H7 (cell line): ENCODE results near the gene PSME1. TPM values are rescaled to one million over a fixed set of nuclear protein-coding genes. Genes with fewer than 3 reads are reported as not detected.
"Not testable (repeated sequence)": the region's sequence is repeated elsewhere in the genome, so short reads cannot be mapped to it uniquely, and the experiment has no call there.

ENCODE experiments used
- DNase-seq: peaks from one replicate; pipeline ENCODE4 v3.0.0; 2012
- H3K27me3 ChIP-seq: 2 replicates; pipeline ENCODE4 v1.6.0; 2011; ENCODE audit warnings: mild to moderate bottlenecking, low read length; ENCODE audit not compliant: control insufficient read depth, insufficient read depth
- H3K36me3 ChIP-seq: replicated peaks from 2 replicates; pipeline ENCODE4 v1.5.1; 2011; ENCODE audit warnings: low read length; ENCODE audit not compliant: control insufficient read depth, insufficient read depth
- H3K4me3 ChIP-seq: 2 replicates; pipeline ENCODE4 v1.5.1; 2011; ENCODE audit warnings: low read depth, mild to moderate bottlenecking, control low read depth, low read length, moderate library complexity; ENCODE audit not compliant: insufficient read depth
- total RNA-seq: library from RNA; depleted of rRNA; stranded (reverse); fragments of >200 nt; shearing (Covaris generic); gene quantifications from 2 replicates; pipeline ENCODE4 v1.2.3, GENCODE V29; 2014

PSME1 gene
- total RNA-seq, 1 experiment from 2014 or later, result 49.3 TPM

DNA sequence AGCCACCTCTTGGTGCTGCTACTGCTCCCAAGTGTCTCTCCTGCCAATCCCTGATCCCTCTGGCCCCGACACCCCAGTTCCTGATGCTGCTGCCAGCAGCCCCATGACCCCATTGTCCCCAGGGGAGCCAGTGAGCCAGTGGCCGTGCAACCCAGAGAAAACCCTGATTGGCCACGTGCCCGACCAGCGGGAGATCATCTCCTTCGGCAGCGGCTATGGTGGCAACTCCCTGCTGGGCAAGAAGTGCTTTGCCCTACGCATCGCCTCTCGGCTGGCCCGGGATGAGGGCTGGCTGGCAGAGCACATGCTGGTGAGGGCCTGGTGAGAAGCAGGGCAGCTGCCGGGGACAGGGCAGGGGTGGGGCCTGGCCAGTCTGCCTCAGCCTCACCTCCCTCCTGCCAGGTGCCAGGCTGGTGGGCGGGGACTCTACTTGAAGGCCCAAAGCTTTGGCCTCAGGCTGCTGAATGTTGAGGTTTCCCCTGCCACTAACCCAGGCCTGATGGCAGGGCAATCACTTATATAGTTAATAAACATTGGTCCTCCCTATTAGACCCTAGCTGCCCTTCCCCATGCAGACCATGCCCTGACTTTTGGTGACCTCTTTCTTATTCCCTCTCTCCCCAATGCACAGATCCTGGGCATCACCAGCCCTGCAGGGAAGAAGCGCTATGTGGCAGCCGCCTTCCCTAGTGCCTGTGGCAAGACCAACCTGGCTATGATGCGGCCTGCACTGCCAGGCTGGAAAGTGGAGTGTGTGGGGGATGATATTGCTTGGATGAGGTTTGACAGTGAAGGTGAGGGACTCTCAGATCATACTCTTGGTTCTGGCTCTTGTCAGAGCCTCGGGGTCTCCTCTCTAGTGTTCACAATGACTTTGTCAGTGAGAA lies 36.8 kb upstream of the PSME1 start:
- Histone ChIP-seq H3K27me3 (no peaks in the 10 kb centered on the region; the same call in 1 of the 2 replicates), H3K36me3 (peaks cover 63% of the 10 kb centered on the region), H3K4me3 (no peak overlapping the region)
- DNase-seq, result no peak

DNA sequence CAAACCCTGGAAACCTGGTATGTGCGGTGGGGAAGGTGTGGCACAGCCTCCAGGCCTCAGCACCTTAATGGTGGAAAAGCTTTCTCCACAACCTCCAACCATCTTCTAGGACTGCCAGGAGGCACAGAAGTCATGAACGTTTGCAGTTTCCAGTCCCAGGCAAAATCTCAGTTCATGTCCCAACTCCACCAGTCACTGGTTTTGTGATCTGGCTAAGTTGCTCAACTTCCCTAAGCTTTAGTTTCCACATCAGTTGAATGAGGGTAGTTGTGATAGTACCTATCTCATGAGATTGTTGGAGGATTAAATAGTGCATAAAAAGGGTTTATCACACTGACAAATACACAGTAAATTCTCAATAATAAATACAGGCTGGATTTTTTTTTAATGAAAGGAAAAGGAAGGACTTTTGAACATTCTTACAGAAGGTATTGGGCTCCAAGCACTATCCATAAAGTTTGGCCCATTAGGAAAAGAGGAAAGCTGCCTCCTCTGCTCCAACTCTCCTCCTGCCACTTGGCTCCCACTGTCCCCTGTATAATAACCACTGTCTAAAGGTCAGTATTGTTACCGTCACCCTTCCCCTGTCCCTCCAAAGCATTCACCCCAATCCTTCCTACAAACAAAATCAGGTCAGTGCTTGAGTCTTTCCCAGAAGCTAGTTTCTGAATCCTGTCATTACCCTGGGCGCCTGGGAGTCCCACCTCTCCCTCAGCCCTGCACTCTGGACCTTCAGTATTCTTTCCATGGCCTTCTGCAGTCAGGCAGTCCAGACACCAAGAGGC lies 35.6 kb upstream of the PSME1 start:
- no peaks in the 10 kb centered on the region; the same call in 1 of the 2 replicates for H3K27me3 ChIP-seq
- no peak for DNase-seq
- peaks cover 65% of the 10 kb centered on the region for H3K36me3 ChIP-seq
- no peak overlapping the region for H3K4me3 ChIP-seq

DNA sequence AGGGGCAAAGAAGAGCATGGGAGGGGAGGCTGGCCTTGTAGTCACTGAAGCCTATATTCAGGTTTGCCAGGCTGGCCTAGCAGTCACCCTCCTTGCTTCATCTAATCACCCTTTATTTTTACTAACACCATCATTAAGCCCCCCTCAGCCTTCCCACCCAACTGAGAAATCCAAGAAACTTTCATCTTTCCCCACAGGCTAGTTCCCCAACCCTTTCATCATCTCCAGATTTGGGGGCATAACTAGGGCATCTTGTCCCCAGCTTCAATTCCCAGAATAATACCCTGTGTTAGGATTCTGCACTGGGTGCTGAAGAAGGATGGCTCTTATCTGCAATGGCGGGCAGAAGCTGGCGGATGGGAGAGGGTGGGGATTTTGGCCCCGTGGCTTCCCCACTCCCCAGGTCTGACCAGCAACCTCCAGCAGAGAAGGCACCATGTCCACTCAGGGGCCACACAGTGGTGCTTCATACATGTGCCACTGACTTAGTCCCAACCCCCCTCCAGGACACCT lies 35.0 kb upstream of the PSME1 start:
- Histone ChIP-seq H3K4me3 (no peak overlapping the region), H3K27me3 (no peaks in the 10 kb centered on the region), H3K36me3 (peaks cover 61% of the 10 kb centered on the region)
- DNase-seq, result no peak

DNA sequence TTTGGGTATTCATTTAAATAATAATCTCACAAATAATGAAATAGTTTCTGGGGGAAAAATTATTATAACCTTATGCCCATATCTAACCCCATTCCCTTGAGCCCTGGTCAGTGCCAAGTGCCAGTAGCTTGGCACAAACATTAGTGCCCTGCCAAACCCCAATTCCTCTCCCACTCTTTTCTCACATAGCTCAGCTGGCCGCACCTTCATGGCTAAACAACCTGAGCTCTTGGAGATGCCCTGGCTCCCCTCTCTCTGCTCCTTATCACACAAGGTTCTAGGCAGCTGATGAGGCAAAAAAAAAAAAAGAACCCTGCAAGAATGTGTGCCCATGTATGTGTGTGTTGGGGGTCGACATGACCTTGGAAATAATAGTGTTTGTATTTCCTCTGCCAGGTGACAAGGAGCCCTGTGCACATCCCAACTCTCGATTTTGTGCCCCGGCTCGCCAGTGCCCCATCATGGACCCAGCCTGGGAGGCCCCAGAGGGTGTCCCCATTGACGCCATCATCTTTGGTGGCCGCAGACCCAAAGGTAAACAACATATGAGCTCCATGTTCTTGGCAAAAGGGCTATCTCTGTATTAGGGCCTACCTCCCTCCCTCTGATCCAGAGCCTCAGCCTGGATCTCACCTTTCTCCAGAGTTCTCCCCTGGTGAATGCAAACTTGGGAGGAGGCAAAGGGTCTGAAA lies 33.5 kb upstream of the PSME1 start:
- Histone ChIP-seq H3K36me3 (peaks cover 55% of the 10 kb centered on the region), H3K27me3 (no peaks in the 10 kb centered on the region), H3K4me3 (no peak overlapping the region)
- DNase-seq, result no peak

DNA sequence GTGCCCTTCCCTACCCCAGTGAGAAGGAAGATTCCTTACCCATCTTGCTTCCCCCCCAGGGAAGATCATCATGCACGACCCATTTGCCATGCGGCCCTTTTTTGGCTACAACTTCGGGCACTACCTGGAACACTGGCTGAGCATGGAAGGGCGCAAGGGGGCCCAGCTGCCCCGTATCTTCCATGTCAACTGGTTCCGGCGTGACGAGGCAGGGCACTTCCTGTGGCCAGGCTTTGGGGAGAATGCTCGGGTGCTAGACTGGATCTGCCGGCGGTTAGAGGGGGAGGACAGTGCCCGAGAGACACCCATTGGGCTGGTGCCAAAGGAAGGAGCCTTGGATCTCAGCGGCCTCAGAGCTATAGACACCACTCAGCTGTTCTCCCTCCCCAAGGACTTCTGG lies 32.5 kb upstream of the PSME1 start:
- Histone ChIP-seq H3K4me3 (no peak overlapping the region), H3K27me3 (no peaks in the 10 kb centered on the region), H3K36me3 (peaks cover 49% of the 10 kb centered on the region)
- no peak for DNase-seq

DNA sequence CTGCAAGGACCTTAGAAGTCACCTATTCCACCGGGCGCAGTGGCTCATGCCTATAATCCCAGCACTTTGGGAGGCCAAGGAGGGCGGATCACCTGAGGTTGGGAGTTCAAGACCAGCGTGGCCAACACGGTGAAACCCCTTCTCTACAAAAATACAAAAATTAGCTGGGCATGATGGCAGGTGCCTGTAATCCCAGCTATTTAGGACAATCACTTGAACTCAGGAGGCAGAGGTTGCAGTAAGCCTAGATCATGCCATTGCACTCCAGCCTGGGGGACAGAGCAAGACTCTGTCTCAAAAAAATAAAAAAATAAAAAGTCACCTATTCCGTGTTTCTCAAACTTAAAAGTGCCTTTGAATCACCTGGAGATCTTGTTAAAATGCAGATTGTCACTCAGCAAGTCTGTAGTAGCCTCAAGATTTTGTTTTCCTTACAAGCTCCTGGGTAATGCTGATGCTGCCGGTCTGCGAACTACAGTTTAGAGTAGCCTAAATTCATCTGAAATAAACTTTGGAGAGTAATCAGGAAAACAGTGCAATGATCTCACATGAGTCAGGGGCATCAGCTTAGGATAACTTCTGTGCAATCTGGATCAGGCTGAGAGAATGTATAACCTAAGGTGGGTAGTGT lies 30.3 kb upstream of the PSME1 start:
- not testable (repeated sequence) for H3K27me3 ChIP-seq, DNase-seq, H3K4me3 ChIP-seq
- H3K36me3 ChIP-seq, result peaks cover 27% of the 10 kb centered on the region

DNA sequence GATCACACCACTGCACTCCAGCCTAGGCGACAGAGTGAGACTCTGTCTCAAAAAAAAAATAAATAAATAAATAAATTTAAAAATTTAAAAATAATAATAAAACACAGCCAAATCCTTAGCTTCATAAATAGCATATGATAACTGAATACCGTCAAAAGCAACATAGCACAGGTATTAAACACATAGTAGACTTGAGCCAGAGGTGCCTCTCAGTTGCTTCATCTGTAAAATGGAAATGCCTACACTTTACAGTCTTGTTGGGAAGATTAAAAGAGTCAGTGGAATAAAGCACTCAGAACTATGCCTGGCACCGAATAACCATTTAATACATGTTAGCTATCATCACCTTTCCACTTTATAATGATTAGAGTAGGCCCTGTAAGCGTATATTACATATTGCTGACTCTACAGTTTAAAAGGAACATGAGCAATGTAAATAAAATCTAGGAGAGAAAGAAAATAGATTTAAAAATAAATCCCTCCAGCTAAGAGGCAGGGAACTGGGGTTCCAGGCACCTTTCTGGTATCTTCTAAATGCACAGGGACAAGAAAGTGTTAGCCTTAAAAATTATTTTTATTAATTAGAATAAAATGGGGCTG lies 29.2 kb upstream of the PSME1 start:
- no peak for DNase-seq
- no peak overlapping the region for H3K4me3 ChIP-seq
- H3K27me3 ChIP-seq, result no peaks in the 10 kb centered on the region
- H3K36me3 ChIP-seq, result peaks cover 20% of the 10 kb centered on the region

DNA sequence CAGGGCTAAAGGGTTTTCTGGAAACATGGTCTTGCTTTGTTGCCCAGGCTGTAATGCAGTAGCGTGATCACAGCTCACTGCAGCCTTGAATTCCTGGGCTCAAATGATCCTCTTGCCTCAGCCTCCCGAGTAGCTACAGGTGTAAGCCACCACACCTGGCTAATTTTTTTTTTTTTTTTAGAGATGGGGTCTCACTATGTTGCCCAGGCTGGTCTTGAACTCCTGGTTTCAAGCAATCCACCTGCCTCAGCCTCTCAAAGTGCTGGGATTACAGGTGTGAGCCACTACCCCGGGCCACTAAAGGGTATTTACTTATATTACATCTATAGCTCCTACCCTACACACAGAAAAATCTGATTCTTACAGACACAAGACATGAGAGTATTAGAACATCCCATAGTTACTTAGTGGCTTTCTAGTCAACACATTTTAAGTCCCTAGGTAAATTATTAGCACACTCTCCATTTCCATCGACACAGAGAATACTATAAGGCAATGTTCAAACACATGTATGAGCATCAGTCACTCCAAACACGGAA lies 27.6 kb upstream of the PSME1 start:
- Histone ChIP-seq H3K27me3 (no peaks in the 10 kb centered on the region), H3K4me3 (no peak overlapping the region), H3K36me3 (peaks cover 10% of the 10 kb centered on the region)
- DNase-seq, result no peak

DNA sequence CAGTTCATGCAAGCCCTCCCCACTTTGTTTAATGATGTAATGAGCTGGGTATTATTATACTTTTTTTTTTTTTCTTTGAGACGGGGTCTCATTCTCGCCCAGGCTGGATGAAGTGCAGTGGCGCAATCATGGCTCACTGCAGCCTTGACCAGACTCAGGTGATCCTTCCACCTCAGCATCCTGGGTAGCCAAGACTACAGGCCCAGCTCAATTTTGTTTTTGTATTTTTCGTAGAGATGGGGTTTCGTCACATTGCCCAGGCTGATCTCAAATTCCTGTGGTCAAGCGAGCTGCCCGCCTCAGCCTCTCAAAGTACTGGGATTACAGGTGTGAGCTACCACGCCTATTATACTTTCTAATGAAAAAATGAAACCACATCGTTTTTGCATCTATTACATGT lies 25.9 kb upstream of the PSME1 start:
- Histone ChIP-seq H3K4me3 (no peak overlapping the region), H3K36me3 (no peaks in the 10 kb centered on the region), H3K27me3 (no peaks in the 10 kb centered on the region)
- no peak for DNase-seq

DNA sequence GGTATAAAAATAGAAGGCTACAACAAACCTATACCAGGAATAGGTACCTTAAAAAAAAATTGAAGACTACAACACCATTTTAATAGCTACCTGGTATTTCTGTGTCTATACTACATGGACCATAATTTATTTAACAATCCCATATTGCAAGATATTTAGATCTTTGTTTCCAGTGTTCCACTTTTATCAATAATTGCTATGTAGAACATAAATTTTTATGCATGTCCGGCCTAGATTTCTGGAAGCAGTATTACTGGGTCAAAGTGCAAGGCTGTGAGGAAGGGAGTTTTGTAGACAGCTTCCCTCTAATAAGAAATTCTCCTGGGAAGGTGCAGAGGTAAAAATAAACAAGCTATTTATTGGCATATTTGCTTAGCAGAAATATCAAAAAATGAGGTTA lies 25.5 kb upstream of the PSME1 start:
- Histone ChIP-seq H3K27me3 (no peaks in the 10 kb centered on the region), H3K36me3 (no peaks in the 10 kb centered on the region), H3K4me3 (no peak overlapping the region)
- no peak for DNase-seq

DNA sequence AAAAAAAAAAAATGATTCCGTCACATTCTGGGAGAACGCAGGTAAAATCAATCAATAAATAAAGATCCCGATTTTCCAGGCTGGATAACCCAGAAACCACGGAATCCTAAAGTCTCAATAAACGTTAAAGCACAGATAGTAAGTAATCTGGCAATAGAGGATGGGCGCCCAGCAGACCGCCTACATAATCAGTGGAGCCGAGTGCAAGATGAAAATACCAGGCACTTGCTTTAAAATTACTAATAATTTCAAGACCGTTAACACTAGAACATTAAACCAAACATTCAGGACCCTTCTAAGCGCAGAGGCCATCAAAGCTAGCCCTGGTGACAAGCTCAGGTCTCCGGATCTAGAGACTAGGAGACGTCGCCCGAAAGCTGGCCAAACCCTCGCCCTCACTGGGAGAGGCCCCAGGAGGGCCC lies 22.6 kb upstream of the PSME1 start:
- Histone ChIP-seq H3K36me3 (peaks cover 4% of the 10 kb centered on the region), H3K4me3 (peak overlapping the region; percentile 86), H3K27me3 (no peaks in the 10 kb centered on the region)
- DNase-seq, result no peak

DNA sequence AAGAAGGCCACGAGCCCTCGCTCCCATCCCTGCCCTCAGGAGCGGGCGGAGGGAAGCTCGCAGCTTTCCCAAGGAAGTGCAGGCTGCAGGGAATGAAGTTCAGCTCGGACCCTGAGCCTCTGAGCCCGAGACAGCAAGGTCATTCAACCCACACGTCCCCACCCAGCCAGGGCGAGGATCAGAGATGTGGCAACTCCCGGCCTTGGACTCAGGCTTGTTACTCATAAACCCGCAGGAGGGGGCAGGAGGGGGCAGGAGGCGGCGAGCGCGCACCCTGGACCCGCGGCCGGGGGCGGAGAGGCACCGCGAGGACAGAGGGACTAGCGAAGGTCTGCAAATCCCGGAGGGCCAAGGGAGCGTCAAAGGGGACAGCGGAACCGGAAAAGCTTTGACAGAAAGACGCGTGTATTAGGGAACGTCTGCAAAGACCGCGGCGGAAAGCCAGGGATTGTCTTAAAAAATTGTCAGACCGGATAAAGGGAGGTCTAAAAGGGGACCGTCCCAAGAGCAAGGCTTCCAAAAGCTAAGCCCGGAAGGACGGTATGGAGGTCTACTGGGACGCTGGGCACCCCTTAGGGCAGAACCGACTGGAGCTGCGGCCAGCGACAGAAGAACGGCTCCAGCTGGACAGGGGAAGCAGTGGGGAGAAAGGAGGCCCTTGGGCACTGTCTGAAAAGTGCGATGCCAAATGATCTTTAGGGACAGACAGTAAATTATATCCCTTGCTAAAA lies 22.0 kb upstream of the PSME1 start:
- no peaks in the 10 kb centered on the region for H3K27me3 ChIP-seq
- peak; percentile 89 for DNase-seq
- peaks cover 9% of the 10 kb centered on the region for H3K36me3 ChIP-seq
- H3K4me3 ChIP-seq, result peak overlapping the region; percentile 86
